Measurements from ENCODE around the gene UBA1.
"Not testable (repeated sequence)": the region's sequence is repeated elsewhere in the genome, so short reads cannot be mapped to it uniquely, and the experiment has no call there.

UBA1 gene

DNA sequence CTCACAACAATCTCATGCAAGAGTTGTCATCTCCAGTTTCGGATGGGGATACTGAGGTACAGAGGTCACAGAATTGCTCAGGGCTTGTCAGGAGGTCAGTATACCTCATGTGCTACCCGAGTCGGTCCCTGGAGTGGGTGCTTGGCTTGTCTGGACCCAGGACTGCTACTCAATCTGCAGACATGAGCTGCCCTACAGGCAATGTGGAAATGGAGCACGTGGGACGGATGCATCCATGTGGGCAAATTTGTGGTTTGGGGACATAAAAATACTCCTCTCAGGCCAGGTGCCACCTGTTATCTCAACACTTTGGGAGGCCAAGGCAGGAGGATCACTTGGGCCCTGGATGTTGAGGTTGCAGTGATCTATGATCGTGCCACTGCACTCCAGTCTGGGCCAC lies 54.9 kb downstream of the UBA1 start:
- no peak for DNase-seq (ENCODE audit: low read depth in 2 of 2, low spot score in 1 of 2)

DNA sequence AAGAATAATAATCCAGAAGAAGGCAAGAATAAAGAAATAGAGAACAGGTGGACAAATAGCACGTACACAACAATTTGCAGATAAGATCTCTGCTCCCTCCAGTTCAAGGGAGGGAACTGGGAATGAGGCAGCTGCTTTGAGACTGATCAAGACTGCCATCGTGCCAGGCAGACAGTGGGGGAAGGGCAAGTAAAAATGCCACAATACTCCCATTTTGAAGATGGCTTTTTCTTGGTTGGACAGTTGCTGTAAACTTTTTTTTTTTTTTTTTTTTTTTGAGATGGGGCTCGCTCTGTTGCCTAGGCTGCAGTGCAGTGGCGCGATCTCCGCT lies 56.4 kb downstream of the UBA1 start:
- no peak for DNase-seq (ENCODE audit: low read depth in 2 of 2, low spot score in 1 of 2)

DNA sequence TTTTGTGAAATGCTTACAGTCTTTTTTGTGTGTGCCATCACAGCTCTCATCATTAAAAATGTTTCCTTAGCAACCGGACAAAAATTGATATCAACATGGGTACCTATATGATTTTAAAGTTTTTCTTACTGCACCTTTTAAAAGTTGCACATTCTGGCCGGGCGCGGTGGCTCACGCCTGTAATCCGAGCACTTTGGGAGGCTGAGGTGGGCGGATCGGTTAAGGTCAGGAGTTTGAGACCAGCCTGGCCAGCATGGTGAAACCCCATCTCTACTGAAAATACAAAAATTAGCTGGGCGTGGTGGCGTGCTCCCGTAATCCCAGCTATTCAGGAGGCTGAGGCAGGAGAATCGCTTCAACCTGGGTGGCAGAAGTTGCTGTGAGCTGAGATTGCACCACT lies 64.0 kb downstream of the UBA1 start:
- not testable (repeated sequence) for DNase-seq (ENCODE audit: low read depth in 2 of 2, low spot score in 1 of 2)
